Muscle of back (tissue), 11 donors: ENCODE data around the gene ZNFX1. TPM values are rescaled to one million over a fixed set of nuclear protein-coding genes. Genes with fewer than 3 reads are reported as not detected.
A peak's percentile ranks its signal among the peaks of the same experiment; 100 is the strongest.
"Not testable (repeated sequence)": the region's sequence is repeated elsewhere in the genome, so short reads cannot be mapped to it uniquely, and the experiment has no call there.

Experiments used
- DNase-seq, 3 donors: peaks; one replicate each; pipeline versions ENCODE4 v3.0.0 to v3.0.0-alpha.2; 2013
- polyA plus RNA-seq, 10 donors: library from polyadenylated mRNA; unstranded; fragments of 120-200 nt; gene quantifications; one replicate each; pipeline ENCODE4 v1.2.1, GENCODE V29; 2013; ENCODE audit not compliant: insufficient read length in 10 of 10

Gene ZNFX1
- polyA plus RNA-seq, 10 donors = 9.2 to 12.3 (median 10.7) TPM

GRCh38 chr20:49252556-49253350 lies 25.1 kb downstream of the ZNFX1 start:
- DNase-seq = no peak

GRCh38 chr20:49248879-49249665 lies 28.8 kb downstream of the ZNFX1 start:
- no peak for DNase-seq

- no peak for DNase-seq
Measured at GRCh38 chr20:49248301-49248700, 29.6 kb downstream of the ZNFX1 start.

- no peak for DNase-seq
Measured at GRCh38 chr20:49247792-49248191, 30.1 kb downstream of the ZNFX1 start.

GRCh38 chr20:49247169-49247723 lies 30.6 kb downstream of the ZNFX1 start:
- DNase-seq = no peak

GRCh38 chr20:49245921-49246740 lies 31.7 kb downstream of the ZNFX1 start:
- peak in 2 of 3 donors; percentile 36 to 61 for DNase-seq

- DNase-seq = no peak
Measured at GRCh38 chr20:49237531-49237930, 40.3 kb downstream of the ZNFX1 start.

GRCh38 chr20:49236301-49236700 lies 41.6 kb downstream of the ZNFX1 start:
- DNase-seq = no peak

GRCh38 chr20:49234831-49235230 lies 43.0 kb downstream of the ZNFX1 start:
- no peak for DNase-seq

GRCh38 chr20:49233226-49233625 lies 44.6 kb downstream of the ZNFX1 start:
- no peak for DNase-seq

GRCh38 chr20:49231471-49231870 lies 46.4 kb downstream of the ZNFX1 start:
- DNase-seq = no peak

GRCh38 chr20:49230561-49231133 lies 47.2 kb downstream of the ZNFX1 start:
- DNase-seq = peak in 2 of 3 donors; percentile 38 to 69

GRCh38 chr20:49230021-49230420 lies 47.8 kb downstream of the ZNFX1 start:
- no peak for DNase-seq

- DNase-seq = no peak
Measured at GRCh38 chr20:49229381-49229780, 48.5 kb downstream of the ZNFX1 start.

- no peak for DNase-seq
Measured at GRCh38 chr20:49228676-49229075, 49.2 kb downstream of the ZNFX1 start.

- no peak for DNase-seq
Measured at GRCh38 chr20:49225896-49226295, 52.0 kb downstream of the ZNFX1 start.

- DNase-seq = no peak
Measured at GRCh38 chr20:49219924-49220831, 57.7 kb downstream of the ZNFX1 start.

- peak; percentile 99 to 100 (median 99) for DNase-seq
Measured at GRCh38 chr20:49219091-49219923, 58.5 kb downstream of the ZNFX1 start, which contains the start of gene DDX27. TSS of gene DDX27 (plus strand) at chr20:49219416. CDS start at chr20:49219449, 33 bp downstream.

- DNase-seq = not testable (repeated sequence)
Measured at GRCh38 chr20:49218739-49219090, 59.1 kb downstream of the ZNFX1 start.
